Esophagus squamous epithelium (tissue), 5 donors: ENCODE data around the gene GSK3B. TPM values are rescaled to one million over a fixed set of nuclear protein-coding genes. Genes with fewer than 3 reads are reported as not detected.

Experiments used
- DNase-seq: peaks from one replicate; lab custom pipeline; 2025; lab: John Stamatoyannopoulos, UW
- H3K27ac ChIP-seq, 4 donors: fragments of 200-600 bp; sonication (generic); one replicate each; pipeline ENCODE4 v1.5.1; 2016 to 2019; ENCODE audit warnings: mild to moderate bottlenecking in 1 of 4
- H3K27me3 ChIP-seq, 4 donors: fragments of 200-600 bp; sonication (generic); 1 replicate in 3 of 4; 2 replicates in 1 of 4; pipeline versions ENCODE4 v1.5.1 to v1.6.0; 2017 to 2021; ENCODE audit warnings: antibody characterized with exemption in 1 of 4
- H3K36me3 ChIP-seq, 3 donors: fragments of 200-600 bp; sonication (generic); one replicate each; pipeline ENCODE4 v1.5.1; 2016 to 2019
- H3K4me1 ChIP-seq, 3 donors: fragments of 200-600 bp; sonication (generic); one replicate each; pipeline ENCODE4 v1.5.1; 2017 to 2019
- H3K4me3 ChIP-seq, 4 donors: fragments of 200-600 bp; sonication (generic); 1 replicate in 3 of 4; 2 replicates in 1 of 4; pipeline ENCODE4 v1.5.1; 2016 to 2019; ENCODE audit warnings: mild to moderate bottlenecking in 2 of 4, moderate library complexity in 1 of 4
- H3K9me3 ChIP-seq, 3 donors: fragments of 200-600 bp; sonication (generic); one replicate each; pipeline ENCODE4 v1.5.1; 2016 to 2019
- POLR2A ChIP-seq, 4 donors: fragments of 450-650 bp; IDR thresholded peaks; one replicate each; pipeline ENCODE4 v1.6.1; 2017; ENCODE audit warnings: antibody characterized with exemption in 4 of 4, mild to moderate bottlenecking in 4 of 4, moderate library complexity in 3 of 4
- WGBS, 2 donors: methylation state at CpG; one replicate each; pipeline ENCODE4 v1.1.5; 2018; 5-methylcytosine and 5-hydroxymethylcytosine counted together
- intact Hi-C: fragments of 100-400 bp; cut with DNase I; formaldehyde crosslinking; loops from one replicate; pipeline ENCODE4 v1.15.0; 2022
- total RNA-seq, 4 donors: library from RNA; depleted of rRNA; stranded (reverse); fragments of >200 nt; gene quantifications; one replicate each; pipeline ENCODE4 v1.1.0, GENCODE V29; 2016
- TF ChIP-seq, protein P1 (sequence below), 6 experiments: fragments of 450-650 bp in 4 of 6; fragments of 200-600 bp in 2 of 6; sonication (generic) in 2 of 6; IDR thresholded peaks; one replicate each; pipeline ENCODE4 v1.5.1; 2016 to 2019; ENCODE audit warnings: antibody characterized with exemption in 6 of 6, mild to moderate bottlenecking in 4 of 6, moderate library complexity in 4 of 6
- donor health status: DM: yes; HTN: yes; CAD: no.

GSK3B gene
- total RNA-seq, 4 donors from 2014 or later: 24.1 to 38.9 (median 34.5) TPM

GRCh38 chr3:119933207-119933606 is 161.0 kb downstream of the GSK3B start:
- 84 to 97% methylated on average over 5 of the region's 5 CpGs for WGBS, 2 donors
- TF ChIP-seq, protein P1, sequence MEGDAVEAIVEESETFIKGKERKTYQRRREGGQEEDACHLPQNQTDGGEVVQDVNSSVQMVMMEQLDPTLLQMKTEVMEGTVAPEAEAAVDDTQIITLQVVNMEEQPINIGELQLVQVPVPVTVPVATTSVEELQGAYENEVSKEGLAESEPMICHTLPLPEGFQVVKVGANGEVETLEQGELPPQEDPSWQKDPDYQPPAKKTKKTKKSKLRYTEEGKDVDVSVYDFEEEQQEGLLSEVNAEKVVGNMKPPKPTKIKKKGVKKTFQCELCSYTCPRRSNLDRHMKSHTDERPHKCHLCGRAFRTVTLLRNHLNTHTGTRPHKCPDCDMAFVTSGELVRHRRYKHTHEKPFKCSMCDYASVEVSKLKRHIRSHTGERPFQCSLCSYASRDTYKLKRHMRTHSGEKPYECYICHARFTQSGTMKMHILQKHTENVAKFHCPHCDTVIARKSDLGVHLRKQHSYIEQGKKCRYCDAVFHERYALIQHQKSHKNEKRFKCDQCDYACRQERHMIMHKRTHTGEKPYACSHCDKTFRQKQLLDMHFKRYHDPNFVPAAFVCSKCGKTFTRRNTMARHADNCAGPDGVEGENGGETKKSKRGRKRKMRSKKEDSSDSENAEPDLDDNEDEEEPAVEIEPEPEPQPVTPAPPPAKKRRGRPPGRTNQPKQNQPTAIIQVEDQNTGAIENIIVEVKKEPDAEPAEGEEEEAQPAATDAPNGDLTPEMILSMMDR (IDR thresholded peaks at IDR 0.05): no peak
- no peak for TF ChIP-seq POLR2A (IDR thresholded peaks at IDR 0.05)
- Histone ChIP-seq H3K9me3 (no peaks in the 10 kb centered on the region), H3K4me3 (no peak overlapping the region), H3K27ac (no peak overlapping the region), H3K4me1 (no peaks in the 10 kb centered on the region), H3K36me3 (no peaks in the 10 kb centered on the region), H3K27me3 (no peaks in the 10 kb centered on the region)
- no peak for DNase-seq
- intact Hi-C loops: no loop called here

DNA sequence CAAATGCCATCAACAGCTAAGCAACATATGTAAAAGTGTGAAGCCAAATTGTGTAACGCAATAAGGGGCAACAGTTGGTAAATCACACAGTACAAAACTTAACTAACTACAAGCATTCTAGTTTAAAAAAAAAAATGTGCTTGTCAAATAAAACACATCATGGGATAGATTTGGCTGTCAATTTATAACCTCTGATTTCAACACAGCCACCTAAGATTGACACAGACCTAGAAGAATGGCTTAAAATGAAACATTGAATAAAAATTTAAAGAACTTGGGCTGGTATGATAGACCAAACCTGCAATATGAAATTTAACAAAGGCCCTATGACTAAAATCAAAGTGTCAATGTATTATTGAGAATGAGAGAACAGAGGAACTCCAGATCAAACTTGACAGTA is 164.0 kb downstream of the GSK3B start:
- Histone ChIP-seq H3K9me3 (no peaks in the 10 kb centered on the region), H3K36me3 (no peaks in the 10 kb centered on the region), H3K27me3 (no peaks in the 10 kb centered on the region), H3K4me1 (no peaks in the 10 kb centered on the region), H3K4me3 (no peak overlapping the region), H3K27ac (no peak overlapping the region)
- no peak for TF ChIP-seq POLR2A (IDR thresholded peaks at IDR 0.05)
- TF ChIP-seq, protein P1 (IDR thresholded peaks at IDR 0.05): no peak
- intact Hi-C loops: no loop called here
- 100% methylated on average over 1 of the region's 1 CpG for WGBS, 2 donors
- no peak for DNase-seq

DNA sequence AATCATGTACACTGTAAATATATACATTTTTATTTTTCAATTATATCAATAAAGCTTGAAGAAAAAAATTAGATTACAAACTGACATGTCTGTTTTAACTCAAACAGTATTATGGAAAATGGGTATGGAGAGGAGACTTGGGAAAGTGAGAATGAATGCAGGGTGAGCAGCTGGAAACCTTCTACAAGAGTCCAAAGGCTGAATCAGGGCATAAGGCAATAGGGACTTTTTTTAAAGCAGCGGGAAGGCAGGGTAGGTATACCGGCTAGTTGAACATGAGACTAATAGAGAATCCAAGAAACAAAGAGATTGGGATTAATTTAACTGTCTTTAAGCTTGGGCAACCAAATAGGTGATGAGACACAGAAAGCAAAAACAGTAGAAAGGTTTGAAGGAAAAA is 167.1 kb downstream of the GSK3B start:
- DNase-seq: no peak
- no peak overlapping the region for H3K4me3 ChIP-seq
- H3K27me3 ChIP-seq: no peaks in the 10 kb centered on the region
- intact Hi-C loops: no loop called here
- no peak overlapping the region for H3K27ac ChIP-seq
- H3K36me3 ChIP-seq: no peaks in the 10 kb centered on the region
- no peaks in the 10 kb centered on the region for H3K9me3 ChIP-seq
- TF ChIP-seq POLR2A (IDR thresholded peaks at IDR 0.05): no peak
- TF ChIP-seq, protein P1 (IDR thresholded peaks at IDR 0.05): no peak
- H3K4me1 ChIP-seq: no peaks in the 10 kb centered on the region
- WGBS, 2 donors: 98% methylated on average over 2 of the region's 2 CpGs

- WGBS, 2 donors: 91 to 95% methylated on average over 7 of the region's 7 CpGs
- TF ChIP-seq, protein P1 (IDR thresholded peaks at IDR 0.05): no peak
- no peak for TF ChIP-seq POLR2A (IDR thresholded peaks at IDR 0.05)
Observed at GRCh38 chr3:119924111-119925094, 169.8 kb downstream of the GSK3B start.

More at GRCh38 chr3:119924111-119925094, 169.8 kb downstream of the GSK3B start:
- Histone ChIP-seq H3K36me3 (peaks cover 0 to 19% (median 0%) of the 10 kb centered on the region in 3 donors), H3K9me3 (no peaks in the 10 kb centered on the region), H3K27me3 (no peaks in the 10 kb centered on the region), H3K27ac (no peak overlapping the region), H3K4me3 (no peak overlapping the region), H3K4me1 (no peaks in the 10 kb centered on the region)
- intact Hi-C loops: no loop called here
- DNase-seq: no peak
